Left renal cortex interstitium (tissue), 4 donors: ENCODE results near the gene MRPL42. TPM values are rescaled to one million over a fixed set of nuclear protein-coding genes. Genes with fewer than 3 reads are reported as not detected.
"Not testable (repeated sequence)": the region's sequence is repeated elsewhere in the genome, so short reads cannot be mapped to it uniquely, and the experiment has no call there.

Source experiments
- DNase-seq, 4 donors: peaks; one replicate each; pipeline ENCODE4 v3.0.0-alpha.2; 2013; ENCODE audit warnings: low read depth in 4 of 4, low spot score in 2 of 4, missing footprints in 1 of 4
- polyA plus RNA-seq, 4 donors: library from polyadenylated mRNA; unstranded; fragments of 120-200 nt; gene quantifications; one replicate each; pipeline ENCODE4 v1.2.1, GENCODE V29; 2013; ENCODE audit not compliant: insufficient read length in 4 of 4

Gene MRPL42
- 10 to 100 TPM; 63.6 to 82.0 (median 75.1) TPM for polyA plus RNA-seq

DNA sequence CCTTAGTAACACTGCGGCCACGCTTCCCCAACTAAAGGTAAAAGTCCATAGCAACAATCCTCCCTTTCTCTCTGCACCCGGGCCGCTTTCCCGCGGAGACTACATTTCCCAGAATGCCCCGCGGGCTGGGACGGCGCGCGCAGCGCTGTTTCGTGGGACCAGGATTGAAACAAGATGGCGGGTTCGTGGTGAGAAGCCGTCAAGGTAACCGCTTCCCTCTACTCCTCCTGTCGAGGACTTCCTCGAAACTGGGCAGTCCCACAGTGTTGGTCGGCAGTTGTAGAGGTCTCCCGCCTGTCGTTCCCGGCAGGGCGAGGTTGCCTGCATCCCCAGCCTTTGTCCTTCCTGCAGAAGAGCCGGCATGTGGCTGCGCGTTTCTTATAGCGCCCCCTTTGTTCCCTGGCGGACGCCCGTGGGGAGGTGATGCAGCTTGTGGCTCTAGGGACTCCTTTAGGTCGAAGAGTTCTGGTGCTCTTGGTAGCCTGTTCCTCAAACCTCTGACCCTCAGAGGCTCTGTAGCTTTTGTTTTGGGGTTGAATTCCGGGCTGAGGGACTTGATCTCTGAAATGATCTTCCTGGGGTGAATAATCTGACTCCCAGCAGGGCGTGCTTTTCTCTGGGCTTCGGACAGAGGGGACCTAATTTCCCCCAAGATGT lies at the start of gene MRPL42:
TSS of gene MRPL42 (plus strand) at position 164 of the 657 bp plus-strand sequence. CDS start 1,772 bp downstream, outside the sequence.
- DNase-seq, result peak; percentile 85 to 92 (median 88)

DNA sequence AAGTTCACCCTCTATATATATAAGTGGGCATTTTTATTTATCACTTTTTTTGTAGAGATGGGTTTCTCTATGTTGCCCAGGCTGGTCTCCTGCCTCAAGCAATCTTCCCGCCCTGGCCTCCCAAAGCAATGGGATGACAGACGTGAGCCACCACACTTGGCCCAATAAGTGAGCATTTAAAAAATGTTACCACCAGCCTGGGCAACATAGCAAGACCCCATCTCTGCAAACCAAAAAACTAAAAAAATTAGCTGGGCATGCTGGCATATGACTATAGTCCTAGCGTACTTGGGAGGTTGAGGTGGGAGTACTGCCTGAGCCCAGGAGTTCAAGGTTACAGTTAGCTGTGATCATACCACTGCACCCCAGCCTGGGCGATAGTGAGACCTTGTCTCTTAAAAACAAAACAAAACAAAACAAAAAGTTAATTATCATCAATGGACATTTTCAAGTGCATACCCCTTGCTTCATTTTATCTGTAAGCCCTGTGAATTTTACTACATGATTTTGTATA lies 49.3 kb upstream of the MRPL42 start:
- no peak for DNase-seq

DNA sequence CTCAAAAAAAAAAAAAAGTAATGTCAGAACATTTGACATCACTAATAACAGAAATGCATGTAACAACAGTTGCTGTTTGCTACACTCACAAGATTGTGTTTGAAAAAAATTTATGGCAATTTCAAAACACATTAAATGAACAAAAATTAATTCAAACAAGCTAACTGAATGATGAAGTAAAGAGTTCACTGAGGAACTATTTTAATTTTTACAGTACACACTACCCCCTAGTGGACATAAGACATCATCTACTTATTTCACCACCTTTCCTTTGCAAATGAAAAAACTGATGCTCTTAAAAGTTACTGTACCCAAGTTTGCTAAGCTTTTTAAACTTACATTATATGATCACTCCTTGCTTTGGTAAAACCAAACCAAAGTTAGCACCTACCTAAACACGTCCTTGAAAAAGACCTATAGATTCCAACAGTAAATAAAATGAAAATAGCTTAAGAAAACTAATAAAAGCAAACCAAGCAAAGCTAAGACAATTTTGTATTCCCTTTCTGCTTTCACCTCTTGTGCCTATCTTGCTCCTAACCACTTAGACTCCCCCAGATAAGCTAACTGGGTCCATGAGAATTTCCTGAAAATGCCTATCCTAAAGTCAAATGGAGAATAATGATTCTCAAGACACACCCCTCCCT lies 47.8 kb upstream of the MRPL42 start:
- DNase-seq, result peak in 1 of 4 donors; percentile 33

- DNase-seq, result no peak
Measured at GRCh38 chr12:93422050-93422449, 45.3 kb upstream of the MRPL42 start.

GRCh38 chr12:93425736-93426411 lies 41.4 kb upstream of the MRPL42 start:
- no peak for DNase-seq

DNA sequence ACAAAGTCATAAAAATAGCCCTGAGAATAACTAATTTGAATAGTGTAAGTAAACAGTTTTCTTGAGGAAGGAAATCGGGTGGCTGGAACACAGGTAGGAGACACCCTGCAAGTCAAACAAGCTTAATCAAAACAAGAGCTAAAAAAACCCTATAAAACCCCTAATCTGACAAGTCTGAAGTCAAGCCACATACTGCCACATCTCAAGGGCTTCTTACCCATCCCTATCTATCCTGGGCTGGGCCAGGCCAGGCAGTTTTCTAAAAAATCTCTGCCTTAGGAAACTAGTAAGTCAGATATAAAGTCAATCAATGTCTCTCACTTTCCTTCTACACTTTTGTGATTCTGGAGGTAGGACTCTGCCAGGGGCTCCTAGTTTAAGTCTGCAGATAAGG lies 40.9 kb upstream of the MRPL42 start:
- DNase-seq, result no peak

DNA sequence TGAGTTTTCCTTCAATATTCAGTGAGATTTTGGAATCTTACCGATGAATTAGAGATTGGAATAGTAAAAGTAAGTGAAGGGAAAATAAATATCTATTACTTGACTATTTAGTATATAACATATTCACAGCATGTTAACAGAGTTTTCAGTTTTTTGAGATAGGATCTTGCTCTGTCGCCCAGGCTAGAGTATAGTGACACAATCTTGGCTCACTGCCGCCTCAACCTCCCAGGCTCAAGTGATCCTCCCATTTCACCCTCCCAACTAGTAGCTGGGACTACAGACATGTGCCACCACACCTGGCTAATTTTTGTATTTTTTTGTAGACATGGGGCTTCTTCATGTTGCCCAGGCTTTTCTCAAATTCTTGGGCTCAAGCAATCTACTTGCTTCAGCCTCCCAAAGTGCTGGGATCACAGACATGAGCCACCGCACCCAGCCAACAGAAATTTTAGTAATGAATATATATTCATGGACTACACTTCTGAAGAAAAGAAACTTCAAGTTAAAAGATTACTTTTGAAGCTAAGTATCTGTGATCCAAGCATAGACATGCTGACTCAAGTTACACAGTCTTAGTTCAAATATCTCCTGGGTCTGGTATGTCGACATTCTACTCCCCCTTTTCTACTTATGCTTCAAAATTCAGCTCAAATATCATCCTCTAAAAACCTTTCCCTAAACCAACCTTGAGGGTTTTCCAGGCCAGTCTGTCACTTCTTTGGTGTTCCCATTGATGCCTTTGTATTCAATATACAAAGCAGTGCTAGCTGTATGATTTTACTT lies 39.3 kb upstream of the MRPL42 start:
- no peak for DNase-seq

DNA sequence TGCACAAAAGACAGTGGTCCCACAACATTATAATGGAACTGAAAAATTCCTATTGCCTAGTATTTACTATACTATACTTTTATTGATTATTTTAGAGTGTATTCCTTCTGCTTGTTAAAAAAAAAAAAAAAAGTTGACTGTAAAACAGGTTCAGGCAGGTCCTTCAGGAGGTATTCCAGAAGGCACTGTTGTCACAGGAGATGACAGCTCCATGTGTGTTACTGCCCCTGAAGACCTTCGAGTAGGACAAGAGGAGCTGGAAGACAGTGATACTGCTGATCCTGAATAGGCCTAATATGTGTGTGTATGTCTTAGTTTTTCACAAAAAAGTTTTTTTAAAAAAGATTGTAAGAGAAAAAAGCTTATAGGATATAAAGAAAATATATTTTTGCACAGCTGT lies 37.9 kb upstream of the MRPL42 start:
- no peak for DNase-seq

- DNase-seq, result no peak
Measured at GRCh38 chr12:93429852-93430251, 37.5 kb upstream of the MRPL42 start.

- DNase-seq, result no peak
Measured at GRCh38 chr12:93430280-93430679, 37.0 kb upstream of the MRPL42 start.

GRCh38 chr12:93432031-93432430 lies 35.3 kb upstream of the MRPL42 start:
- not testable (repeated sequence) for DNase-seq

DNA sequence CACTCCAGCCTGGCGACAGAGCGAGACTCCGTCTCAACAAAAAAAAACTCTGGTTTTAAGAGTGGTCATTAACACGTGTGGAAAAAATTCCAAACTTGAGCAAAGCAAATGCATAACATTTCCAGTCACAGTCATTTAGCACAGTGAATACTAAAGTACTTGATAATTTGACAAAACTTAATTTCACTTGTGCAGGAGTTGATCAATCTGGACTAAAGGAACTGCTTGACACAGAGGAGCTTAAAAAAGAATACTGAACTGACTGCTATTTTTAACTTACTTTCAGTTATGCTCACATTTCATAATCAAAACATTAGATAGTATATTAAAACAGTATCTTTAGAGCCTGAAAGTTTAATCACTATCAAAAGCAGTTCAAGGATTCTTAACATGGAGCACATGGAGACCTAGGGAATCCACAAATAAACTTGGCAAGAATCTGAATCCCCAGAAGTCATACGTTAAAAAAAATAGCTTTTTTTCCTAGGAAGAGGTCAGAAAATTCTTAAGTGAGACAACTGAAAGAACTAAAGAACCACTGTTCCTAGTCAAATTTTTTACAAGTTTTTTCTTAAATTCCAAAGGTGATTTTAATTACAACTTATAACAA lies 33.0 kb upstream of the MRPL42 start:
- DNase-seq, result no peak

GRCh38 chr12:93438266-93439050 lies 28.9 kb upstream of the MRPL42 start:
- DNase-seq, result no peak

GRCh38 chr12:93440043-93440835 lies 27.1 kb upstream of the MRPL42 start:
- DNase-seq, result no peak

DNA sequence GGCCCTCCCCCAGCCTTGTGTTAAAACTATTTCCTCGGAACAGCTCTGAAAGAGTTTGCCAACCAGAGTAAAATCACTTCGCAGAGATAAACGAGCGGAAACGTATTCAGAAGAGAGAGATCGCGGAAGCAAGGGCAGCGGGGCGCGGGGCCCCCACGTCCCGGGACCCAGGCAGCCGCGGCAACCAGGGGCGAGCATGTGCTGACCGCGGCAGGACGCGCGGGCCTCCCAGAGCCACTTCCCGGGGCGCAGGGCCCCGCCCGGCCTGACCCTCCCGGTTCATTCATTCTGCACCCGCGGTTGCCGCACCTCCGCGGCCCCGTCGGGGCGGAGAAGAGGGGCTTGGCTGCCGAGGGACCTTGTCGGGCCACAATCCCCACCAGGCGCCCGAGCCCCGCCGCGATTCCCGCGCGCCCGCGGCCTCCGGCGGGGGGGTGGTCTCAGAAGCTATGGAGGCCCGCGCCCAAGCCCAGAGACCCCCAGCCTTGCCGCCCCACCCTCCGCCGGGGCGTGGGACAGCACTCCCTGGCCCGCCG lies 26.2 kb upstream of the MRPL42 start:
- no peak for DNase-seq

DNA sequence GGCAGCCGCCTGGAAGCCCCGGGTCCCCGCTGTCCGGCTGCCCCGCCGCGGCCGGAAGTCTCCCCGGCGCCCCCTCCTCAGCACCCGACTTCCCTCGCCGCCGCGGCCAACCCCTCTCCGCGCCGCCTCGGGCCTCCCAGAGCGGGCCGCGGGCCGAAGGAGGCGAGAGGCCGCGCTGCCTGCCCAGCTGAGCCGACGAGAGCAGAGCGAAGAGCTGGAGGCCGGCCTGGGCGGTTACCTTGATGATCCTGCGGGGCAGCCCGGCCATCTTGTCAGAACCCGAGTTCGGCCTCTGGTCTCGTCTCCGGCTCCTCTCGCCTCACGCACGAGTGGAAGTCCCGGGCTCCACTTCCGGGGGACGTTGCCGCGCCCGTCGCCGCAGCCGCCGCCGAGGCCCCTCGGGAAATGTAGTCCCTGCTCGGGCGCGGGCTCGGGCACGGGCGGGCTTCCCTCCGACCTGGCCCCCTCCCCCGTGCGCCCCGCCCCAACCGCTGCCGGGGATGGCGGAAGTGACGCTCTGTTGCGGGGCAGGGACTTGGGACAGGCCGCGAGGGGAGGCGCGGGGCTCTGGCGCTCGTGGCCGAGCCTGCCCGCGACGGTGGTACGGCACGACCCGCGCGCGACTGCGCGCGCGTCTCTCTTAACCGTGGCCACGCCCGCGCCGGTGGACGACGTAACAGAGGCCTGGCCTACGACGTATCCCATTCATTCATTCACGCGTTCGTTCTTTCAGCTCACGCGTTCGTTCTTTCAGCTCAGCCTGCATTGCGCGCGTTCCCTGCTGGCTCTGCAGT lies 25.5 kb upstream of the MRPL42 start, which contains the start of gene UBE2N:
TSS of gene UBE2N (minus strand) at position 331 of the 794 bp plus-strand sequence. CDS start at position 268, 63 bp downstream.
- DNase-seq, result peak; percentile 78 to 90 (median 86)
